Pons (tissue), 1 donor: ENCODE results near the gene GLCCI1.
"Not testable (repeated sequence)": the region's sequence is repeated elsewhere in the genome, so short reads cannot be mapped to it uniquely, and the experiment has no call there.

Source experiments
- DNase-seq: peaks from one replicate; pipeline ENCODE4 v3.0.0-alpha.2; 2016; ENCODE audit warnings: low spot score

GLCCI1 gene

DNA sequence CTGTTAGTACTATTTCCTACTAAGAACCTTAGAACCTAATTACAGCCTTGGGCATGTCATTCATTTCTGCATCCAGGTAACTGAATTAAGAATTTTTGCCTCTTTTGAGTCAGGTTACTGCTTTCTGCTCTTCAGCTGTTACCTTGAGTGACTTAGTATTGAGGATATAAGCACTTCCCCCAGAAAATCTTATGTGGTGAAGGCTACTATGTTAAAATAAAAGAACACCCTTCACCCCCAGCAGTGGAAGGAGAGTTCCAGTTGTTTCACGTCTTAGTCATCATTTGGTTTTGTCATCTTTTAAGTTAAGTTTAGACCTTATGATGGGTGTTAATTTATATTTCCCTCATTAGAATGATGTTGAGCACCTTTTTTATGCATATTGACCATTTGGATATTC, 82.8 kb downstream of the GLCCI1 start:
- DNase-seq: no peak

DNA sequence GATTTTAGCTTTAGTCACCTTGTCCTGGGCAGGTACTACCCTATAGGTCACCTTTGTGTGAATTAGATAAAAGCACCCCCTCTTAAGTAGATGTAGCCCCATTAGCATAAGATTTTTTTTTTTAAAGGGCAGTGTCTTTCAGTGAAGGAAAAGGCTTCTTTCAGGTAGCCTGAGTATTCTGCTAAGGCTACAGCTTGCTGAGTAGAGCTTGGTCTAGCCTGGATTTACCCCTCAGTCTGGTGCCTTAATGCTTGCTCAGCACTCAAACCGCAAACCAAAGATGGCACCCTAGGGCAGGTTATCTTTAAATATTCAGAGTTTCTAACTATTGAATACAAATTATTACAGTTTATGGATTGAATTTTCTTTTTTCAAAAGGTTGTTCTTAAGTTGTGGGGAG, 83.4 kb downstream of the GLCCI1 start:
- no peak for DNase-seq

DNA sequence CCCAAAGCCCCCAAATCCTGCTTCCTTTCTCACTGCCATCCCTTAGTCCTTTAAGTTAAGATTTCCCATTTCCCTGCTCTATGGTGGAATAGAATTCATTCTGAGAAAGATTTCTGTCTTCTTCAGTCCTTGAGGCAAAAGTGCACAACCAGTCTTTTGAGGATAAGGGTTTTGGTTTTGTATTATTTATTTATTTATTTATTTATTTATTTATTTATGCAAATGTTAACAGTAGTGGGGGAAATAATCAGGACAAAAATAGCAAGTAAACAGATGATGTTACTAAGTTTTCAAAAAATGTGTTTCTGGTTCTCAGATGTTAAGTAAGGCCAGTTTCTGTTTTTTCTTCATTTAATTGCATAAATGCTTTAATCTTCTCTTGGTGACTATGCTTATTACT, 84.2 kb downstream of the GLCCI1 start:
- no peak for DNase-seq

DNA sequence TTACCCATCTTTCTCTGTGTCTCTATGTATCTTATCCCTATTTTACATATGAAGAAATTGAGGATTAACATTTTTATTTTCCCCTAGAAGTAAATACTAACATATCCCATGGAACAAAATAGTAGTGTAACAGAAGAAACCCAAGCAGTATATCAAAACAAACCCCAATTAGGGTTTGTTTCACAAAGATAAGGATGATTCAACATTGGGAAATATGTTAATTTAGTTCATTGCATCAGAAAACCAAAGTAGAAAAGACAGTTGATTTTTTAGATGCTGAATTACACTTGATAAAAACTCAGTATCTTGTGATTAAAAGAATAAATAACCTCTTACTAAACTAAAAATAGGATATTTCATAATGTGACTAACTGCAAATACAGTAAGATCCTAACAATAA, 87.8 kb downstream of the GLCCI1 start:
- DNase-seq: no peak

DNA sequence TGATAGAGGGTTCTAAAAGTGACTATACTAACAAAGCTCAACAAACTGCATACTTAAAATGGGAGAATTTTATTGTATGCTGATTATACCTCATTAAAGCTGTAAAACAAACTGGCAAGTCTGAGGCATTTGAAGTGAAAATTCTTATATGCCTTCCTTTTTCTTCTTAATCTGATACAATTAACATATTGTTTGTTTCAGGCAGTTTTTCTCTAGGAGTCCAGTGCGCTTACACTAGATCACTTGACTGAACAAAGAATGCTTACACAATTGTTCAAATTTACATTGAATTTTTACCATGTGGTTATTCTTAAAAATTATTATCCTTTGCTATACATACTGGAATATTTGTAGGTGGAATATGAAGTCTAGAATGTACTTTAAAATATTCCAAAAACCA, 89.0 kb downstream of the GLCCI1 start:
- no peak for DNase-seq

DNA sequence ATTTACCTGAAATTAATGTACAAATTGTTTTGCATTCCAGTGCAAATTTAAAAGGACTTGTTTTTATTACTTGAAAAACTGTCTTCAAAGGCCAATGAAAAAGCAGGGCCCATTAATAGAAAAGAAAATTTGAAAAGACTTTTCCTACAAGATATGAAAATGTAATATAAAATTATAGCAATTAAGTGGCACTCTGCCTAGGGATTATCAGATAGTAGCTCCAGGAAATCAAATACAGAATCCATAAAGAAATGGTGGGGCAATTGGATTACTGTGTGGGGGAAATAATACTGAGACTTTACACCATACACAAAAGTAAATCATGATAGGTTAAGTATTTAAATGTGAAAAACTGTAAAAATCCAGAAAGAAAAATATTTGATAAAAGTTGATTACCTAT, 89.7 kb downstream of the GLCCI1 start:
- DNase-seq: no peak

DNA sequence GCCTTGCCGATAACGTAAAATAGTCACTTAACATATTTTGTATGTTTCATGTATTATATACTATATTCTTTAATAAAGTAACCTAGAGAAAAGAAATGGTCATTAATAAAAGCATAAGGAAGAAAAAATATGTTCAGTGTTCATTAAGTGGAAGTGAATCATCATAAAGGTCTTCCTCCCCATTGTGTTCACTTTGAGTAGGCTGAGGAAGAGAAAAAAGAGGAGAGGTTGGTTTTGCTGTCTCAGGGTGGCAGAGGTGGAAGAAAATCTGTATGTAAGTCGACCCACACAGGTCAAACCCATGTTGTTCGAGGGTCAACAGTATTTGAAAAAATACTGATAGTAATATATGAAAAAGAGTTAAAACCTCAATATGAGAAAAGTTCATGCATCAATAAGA, 90.3 kb downstream of the GLCCI1 start:
- DNase-seq: no peak

DNA sequence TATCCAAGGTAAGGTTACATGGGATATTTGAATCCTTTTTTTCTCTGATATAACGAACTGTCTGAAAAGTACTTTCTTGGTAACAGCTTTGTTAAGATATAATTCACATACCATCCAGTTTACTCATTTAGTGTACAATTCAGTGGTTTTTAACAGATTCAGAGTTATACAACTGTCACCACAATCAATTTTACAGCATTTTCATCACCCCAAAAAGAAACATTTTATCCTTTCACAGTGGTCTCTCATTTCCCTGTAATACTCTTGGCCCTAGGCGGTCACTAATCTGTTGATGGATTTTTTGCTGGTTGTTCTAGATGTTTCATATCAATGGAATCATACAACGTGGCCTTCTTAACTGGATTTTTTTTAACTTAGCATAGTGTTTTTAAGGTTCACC, 91.6 kb downstream of the GLCCI1 start:
- DNase-seq: no peak

DNA sequence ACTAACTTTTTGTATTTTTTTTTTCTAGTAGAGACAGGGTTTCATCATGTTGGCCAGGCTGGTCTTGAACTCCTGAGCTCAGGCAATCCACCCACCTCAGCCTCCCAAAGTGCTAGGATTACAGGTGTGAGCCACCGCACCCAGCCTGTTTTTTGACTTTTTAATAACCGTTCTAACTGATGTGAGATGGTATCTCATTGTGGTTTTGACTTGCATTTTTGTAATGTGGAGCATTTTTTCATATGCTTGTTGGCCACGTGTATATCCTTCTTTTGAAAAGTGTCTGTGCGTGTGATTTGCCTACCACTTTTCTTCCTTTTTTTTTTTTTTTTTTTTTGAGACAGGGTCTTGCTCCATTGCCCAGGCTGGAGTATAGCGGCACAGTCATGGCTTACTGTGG, 94.7 kb downstream of the GLCCI1 start:
- DNase-seq: not testable (repeated sequence)

DNA sequence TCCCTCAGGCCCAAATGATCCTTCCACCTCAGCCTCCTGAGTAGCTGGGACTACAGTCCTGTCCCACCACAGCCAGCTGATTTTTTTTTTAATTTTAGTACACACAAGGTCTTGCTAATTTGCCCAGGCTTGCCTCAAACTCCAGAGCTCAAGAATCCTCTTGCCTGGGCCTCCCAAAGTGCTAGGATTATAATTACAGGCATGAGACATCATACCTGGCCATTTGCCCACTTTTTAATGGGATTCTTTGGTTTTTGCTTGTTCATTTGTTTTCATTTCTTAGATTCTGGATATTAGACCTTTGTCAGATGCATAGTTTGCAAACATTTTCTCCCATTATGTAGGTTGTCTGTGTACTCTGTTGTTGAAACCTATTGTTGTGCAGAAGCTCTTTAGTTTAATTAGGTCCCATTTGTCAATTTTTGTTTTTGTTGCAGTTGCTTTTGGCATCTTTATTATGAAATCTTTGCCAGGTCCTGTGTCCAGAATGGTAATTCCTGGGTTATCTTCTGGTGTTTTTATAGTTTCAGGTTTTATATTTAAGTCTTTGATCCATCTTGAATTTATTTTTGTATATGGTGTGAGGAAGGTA, 95.2 kb downstream of the GLCCI1 start:
- no peak for DNase-seq

DNA sequence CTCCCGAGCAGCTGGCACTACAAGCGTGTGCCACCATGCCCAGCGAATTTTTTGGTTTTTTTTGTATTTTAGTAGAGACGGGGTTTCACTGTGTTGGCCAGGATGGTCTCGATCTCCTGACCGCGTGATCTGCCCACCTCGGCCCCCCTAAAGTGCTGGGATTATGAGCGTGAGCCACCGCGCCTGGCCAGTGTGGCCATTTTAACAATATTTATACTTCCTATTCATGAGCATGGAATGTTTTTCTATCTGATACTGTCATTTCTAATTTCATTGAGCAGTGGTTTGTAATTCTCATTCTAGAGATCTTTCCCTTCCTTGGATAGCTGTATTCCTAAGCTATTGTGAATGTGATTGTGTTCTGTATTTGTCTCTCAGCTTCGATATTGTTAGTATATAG, 96.2 kb downstream of the GLCCI1 start:
- DNase-seq: no peak

DNA sequence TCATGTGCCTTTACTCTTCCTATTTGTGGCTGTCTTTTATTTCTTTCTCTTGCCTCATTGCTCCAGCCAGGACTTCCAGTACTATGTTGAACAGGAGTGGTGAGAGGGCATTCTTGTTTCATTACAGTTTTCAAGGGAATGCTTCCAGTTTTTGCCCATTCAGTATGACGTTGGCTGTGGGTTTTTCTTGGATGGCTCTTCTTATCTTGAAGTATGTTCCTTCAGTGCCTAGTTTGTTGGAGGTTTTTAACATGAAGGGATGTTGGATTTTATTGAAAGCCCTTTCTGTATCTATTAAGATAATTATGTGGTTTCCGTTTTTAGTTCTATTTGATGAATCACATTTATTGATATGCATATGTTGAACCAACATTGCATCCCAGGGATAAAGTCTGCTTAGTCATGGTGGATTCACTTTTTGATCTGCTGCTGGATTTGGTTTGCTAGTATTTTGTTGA, 96.8 kb downstream of the GLCCI1 start:
- DNase-seq: no peak

DNA sequence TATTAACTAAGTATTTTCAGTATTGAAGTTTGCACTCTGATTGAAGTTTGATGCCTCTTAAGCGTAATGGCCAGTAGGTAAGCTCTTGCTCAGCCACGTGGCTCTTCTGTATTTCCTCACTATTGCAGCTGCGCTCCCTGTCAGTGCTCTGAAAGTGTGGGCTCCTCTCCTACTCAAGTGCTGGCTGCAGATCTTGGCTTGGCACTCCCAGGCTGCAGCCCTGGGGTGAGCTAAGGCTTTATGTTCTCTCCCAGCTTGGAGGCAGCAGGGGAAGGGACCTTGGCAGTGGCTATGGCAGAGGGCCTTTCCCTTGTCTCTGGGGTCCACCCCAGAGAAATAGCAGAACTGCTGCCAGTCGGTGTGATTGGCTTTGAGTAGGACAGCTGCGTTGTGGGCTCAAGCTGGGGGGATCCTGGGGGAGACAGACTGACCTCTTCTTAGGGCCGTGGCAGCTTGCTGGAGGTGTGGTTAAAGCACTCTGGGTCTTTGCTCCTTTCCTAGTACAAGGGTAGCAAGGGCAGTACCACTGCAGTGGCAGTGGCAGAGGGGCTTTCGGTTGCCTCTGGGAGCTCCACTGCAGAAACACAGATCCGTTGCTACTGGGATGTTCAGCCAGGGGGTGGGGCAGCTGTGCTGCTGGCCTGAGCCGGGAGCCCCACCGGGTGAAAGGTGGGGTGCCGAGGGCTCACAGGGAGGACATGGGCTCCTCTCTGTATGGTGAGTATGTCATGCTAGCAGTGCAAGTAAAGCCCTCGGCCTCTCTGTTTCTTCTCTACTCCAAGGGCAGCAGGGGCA, 100.5 kb downstream of the GLCCI1 start:
- DNase-seq: peak; percentile 37

DNA sequence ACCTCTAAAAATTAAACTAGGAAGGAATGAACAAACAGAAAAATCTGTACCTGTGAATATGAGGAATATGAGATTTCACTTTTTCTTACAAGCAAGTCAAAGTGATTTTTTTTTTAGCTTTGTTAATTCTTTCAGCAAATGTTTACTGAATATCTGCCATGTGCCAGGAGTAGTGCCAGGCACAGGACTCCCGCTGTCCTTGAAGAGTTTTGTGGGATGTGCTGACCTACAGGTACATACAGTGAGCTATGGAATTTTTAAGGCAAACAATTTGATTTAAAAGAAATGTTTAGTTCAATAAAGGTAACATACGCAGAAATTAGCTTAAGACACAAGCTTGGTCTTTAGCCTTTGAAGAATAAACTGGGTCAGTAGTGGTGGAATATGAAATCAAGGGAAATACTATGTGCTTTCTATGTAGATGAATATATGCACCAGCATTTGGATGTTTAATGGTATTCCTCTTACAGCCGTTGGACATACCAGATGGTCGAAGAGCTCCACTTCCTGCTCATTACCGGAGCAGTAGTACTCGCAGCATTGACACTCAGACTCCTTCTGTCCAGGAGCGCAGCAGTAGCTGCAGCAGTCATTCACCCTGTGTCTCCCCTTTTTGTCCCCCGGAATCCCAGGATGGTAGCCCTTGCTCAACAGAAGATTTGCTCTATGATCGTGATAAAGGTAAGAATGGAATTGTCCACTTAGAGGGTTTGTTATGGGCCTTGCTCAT, 102.0 kb downstream of the GLCCI1 start:
- DNase-seq: no peak

DNA sequence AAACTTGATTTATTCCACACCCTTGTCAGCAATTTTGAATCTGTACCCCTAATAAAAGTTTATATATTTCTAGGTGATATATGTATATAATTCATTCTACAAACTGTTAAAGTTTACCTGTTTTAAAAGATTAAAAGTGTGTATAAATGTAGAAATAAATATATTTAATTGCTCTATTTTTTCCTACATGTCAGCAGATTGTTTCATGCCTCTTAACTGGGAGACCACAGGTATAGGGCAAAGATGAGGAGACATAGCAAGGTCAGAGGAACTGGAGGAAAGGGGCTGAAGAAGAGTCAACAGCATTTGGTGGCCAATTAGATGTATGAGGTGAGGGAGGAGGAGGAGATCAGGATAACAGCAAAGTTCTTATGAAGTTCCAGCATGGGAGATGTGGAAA, 109.8 kb downstream of the GLCCI1 start:
- no peak for DNase-seq

DNA sequence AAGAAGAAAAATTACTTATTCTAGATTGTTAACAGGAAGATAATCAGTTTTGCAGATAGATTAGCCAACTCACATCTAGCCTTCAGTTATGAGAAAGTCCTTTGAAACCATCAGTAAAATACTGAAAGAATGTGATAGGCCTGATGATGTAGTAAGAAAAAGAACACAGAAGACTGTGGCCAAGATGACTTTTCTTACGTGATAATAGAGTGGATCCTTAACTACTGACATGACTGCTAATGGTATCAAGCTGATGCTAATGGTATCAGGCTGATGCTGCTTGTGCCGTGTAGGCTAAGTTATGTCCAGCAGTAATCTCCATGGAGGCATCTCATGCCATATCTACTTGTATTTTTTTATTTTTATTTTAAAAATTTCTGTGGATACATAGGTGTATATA, 114.2 kb downstream of the GLCCI1 start:
- DNase-seq: no peak

DNA sequence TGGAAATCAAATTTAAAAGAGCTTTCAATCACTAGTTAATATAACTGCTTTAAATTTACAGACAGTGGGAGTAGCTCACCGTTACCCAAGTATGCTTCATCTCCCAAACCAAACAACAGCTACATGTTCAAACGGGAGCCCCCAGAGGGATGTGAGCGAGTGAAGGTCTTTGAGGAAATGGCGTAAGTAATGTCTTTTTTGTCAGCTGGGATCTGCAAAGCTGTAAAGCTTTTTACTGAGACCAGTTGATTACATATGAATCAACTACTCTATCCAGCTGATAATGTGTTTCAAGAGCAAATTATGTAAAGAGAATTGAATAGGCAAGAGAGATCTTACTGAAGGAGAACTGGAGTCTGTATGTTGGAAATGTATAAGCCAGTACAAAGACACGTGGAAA, 116.2 kb downstream of the GLCCI1 start:
- no peak for DNase-seq

DNA sequence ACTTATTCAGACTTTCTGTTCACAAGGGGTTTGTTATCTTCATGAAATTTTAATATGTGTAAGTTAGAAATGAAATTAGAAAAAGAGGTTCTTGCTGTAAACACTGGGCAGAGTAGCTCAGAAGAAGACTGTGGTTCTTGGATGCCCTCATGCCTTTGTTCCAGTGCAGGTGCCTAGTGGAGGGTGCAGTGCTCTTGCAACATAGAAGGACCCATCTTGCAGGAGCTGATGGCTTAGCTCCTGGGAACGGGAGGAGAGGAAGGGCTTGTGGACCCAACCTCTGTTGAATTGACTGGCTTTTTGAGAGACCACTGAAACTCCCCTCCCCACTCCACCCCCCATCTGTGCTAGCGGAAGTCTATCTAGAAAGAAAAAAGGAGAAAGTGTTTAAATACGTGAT, 116.8 kb downstream of the GLCCI1 start:
- no peak for DNase-seq

DNA sequence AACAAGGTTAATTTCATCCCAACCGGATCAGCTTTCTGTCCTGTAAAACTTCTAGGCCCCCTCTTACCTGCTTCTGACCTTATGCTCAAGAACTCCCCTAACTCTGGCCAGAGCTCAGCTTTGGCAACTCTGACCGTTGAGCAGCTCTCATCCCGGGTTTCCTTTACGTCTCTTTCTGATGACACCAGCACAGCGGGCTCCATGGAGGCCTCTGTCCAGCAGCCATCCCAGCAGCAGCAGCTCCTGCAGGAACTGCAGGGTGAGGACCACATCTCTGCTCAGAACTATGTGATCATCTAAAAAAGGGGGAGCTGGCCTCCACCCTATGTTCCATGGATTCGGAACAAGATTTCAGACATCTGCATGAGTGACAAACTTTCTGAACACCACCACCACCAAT, 117.6 kb downstream of the GLCCI1 start:
- no peak for DNase-seq

DNA sequence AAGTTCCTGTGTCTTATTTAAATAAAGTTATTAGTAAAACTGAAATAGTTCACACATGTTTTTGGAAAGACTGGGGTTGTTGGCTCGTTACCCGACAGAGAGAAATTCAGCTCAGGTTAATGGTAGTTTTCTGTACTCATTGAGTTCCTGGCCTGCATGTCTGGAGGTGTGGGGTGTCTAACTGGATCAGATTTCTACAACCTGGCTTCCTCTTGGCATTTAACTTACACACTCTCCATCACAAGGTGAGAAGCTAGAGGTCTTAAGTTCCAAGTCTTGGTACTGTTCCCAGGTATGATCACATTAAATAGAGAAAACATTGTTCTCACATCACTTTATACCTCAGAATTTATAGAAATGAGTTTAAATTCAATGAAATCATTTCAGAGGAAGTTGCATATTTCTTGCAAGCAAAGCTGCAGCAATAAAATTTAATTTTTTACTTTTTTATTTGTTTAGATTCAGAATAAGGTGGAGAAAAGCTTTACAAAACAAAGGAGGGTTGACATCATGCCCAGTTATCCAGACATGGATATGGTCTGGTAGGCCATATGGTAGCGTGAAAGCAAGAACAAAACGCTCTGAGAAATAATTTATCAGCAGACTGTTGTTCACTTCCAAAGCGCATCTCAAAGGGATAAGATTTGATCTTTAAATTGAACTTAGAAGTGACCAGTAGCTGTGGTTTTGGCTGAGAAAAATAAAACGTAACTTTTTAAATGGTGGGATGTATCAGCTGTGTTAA, 120.6 kb downstream of the GLCCI1 start:
- DNase-seq: no peak

DNA sequence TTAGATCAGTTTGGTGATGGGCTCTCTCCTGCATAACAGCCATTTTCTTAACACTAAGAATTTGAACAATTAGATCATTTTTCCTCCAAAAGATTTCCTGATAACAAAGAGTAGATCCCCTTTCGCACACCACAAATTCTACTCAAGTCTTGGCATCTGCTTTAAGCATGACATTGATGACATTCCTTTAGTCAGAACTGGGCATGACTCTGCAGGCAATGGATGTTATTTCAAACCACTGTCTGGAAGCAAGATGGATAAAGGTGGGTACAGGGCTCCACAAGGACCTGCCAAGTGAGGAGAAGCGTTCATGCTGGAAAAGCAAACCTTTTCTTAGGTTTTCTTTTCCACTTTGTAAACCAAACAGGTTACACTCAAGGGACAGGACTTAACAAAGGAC, 123.5 kb downstream of the GLCCI1 start:
- DNase-seq: no peak
